Caco-2 (cell line): Measurements from ENCODE around the gene LRRC56. TPM values are rescaled to one million over a fixed set of nuclear protein-coding genes. Genes with fewer than 3 reads are reported as not detected.

Experiments
- BruUV-seq: library from RNA; stranded (reverse); fragments of 400-500 nt; replicated peaks from 2 replicates; lab custom pipeline; 2021; lab: Mats Ljungman, UMichigan
- CTCF ChIA-PET: fragments of 300-600 bp; sonication (Branson Sonifier 250); formaldehyde crosslinking; loops from one replicate; lab custom pipeline; 2022; ENCODE audit warnings: antibody characterized with exemption; lab: Charles Lee
- POLR2A ChIA-PET: fragments of 300-600 bp; sonication (Branson Sonifier 250); formaldehyde crosslinking; loops from one replicate; lab custom pipeline; 2022; ENCODE audit warnings: antibody characterized with exemption; lab: Charles Lee
- DNase-seq, 2 experiments: peaks; one replicate each; pipeline versions ENCODE4 v3.0.0 to v3.0.0-alpha.2; 2020 to 2022
- H3K27me3 ChIP-seq: replicated peaks from 2 replicates; pipeline ENCODE4 v1.6.0; 2011; ENCODE audit warnings: low read length; ENCODE audit not compliant: control insufficient read depth, insufficient read depth
- H3K36me3 ChIP-seq: 2 replicates; pipeline ENCODE4 v1.5.1; 2011; ENCODE audit warnings: low read length; ENCODE audit not compliant: control insufficient read depth, insufficient read depth
- H3K4me1 ChIP-seq: fragments of 250-450 bp; sonication (Bioruptor Pico); 2 replicates; pipeline ENCODE4 v1.5.1; 2020; ENCODE audit warnings: mild to moderate bottlenecking
- H3K4me3 ChIP-seq: 2 replicates; pipeline ENCODE4 v1.5.1; 2011; ENCODE audit warnings: low read depth, mild to moderate bottlenecking, control low read depth, low read length
- H3K9me3 ChIP-seq: fragments of 250-450 bp; sonication (Bioruptor Pico); 2 replicates; pipeline ENCODE4 v1.5.1; 2020; ENCODE audit warnings: mild to moderate bottlenecking, moderate library complexity
- H3K27ac Mint-ChIP-seq: one replicate; pipeline ENCODE4 v1.8.0; 2022; ENCODE audit warnings: mixed read lengths; ENCODE audit not compliant: unreplicated experiment
- H3K27me3 Mint-ChIP-seq: one replicate; pipeline ENCODE4 v1.8.0; 2022; ENCODE audit warnings: mixed read lengths; ENCODE audit not compliant: insufficient read depth, unreplicated experiment
- H3K36me3 Mint-ChIP-seq: one replicate; pipeline ENCODE4 v1.8.0; 2022; ENCODE audit warnings: mild to moderate bottlenecking, mixed read lengths; ENCODE audit not compliant: insufficient read depth, unreplicated experiment
- H3K4me1 Mint-ChIP-seq: one replicate; pipeline ENCODE4 v1.8.0; 2022; ENCODE audit warnings: low read depth, mixed read lengths; ENCODE audit not compliant: unreplicated experiment
- H3K4me3 Mint-ChIP-seq: one replicate; pipeline ENCODE4 v1.8.0; 2022; ENCODE audit warnings: mild to moderate bottlenecking, moderate library complexity, mixed read lengths; ENCODE audit not compliant: unreplicated experiment
- H3K9me3 Mint-ChIP-seq: one replicate; pipeline ENCODE4 v1.8.0; 2022; ENCODE audit warnings: mixed read lengths; ENCODE audit not compliant: unreplicated experiment
- intact Hi-C: fragments of 100-400 bp; cut with micrococcal nuclease; formaldehyde crosslinking; loops from one replicate; pipeline ENCODE4 v1.10.0; 2022; ENCODE audit not compliant: unreplicated experiment
- total RNA-seq: library from RNA; stranded (reverse); gene quantifications from 2 replicates; pipeline ENCODE4 v1.2.3, GENCODE V29; 2022
- TF ChIP-seq, protein P1 (sequence below), 2 experiments: fragments of 200-600 bp in 1 of 2; IDR thresholded peaks; 1 replicate in 1 of 2; 2 replicates in 1 of 2; pipeline versions ENCODE4 v1.5.1 to v1.8.0; 2011 to 2022; ENCODE audit warnings: antibody characterized with exemption in 1 of 2, control low read depth in 1 of 2, inconsistent platforms in 1 of 2, low read depth in 1 of 2, low read length in 1 of 2, mild to moderate bottlenecking in 1 of 2, moderate library complexity in 1 of 2; ENCODE audit not compliant: insufficient read depth in 1 of 2, severe bottlenecking in 1 of 2, unreplicated experiment in 1 of 2

Gene LRRC56
- total RNA-seq, 1 experiment from 2014 or later: 4.4 TPM

GRCh38 chr11:581752-582151 lies 44.4 kb downstream of the LRRC56 start:
- Histone ChIP-seq H3K4me1 (peaks cover 35% of the 10 kb centered on the region), H3K36me3 (peaks cover 1% of the 10 kb centered on the region; the same call in 1 of the 2 replicates), H3K4me3 (no peak overlapping the region), H3K27me3 (no peaks in the 10 kb centered on the region), H3K9me3 (no peaks in the 10 kb centered on the region)
- DNase-seq: no peak
- TF ChIP-seq, protein P1, sequence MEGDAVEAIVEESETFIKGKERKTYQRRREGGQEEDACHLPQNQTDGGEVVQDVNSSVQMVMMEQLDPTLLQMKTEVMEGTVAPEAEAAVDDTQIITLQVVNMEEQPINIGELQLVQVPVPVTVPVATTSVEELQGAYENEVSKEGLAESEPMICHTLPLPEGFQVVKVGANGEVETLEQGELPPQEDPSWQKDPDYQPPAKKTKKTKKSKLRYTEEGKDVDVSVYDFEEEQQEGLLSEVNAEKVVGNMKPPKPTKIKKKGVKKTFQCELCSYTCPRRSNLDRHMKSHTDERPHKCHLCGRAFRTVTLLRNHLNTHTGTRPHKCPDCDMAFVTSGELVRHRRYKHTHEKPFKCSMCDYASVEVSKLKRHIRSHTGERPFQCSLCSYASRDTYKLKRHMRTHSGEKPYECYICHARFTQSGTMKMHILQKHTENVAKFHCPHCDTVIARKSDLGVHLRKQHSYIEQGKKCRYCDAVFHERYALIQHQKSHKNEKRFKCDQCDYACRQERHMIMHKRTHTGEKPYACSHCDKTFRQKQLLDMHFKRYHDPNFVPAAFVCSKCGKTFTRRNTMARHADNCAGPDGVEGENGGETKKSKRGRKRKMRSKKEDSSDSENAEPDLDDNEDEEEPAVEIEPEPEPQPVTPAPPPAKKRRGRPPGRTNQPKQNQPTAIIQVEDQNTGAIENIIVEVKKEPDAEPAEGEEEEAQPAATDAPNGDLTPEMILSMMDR (IDR thresholded peaks at IDR 0.05; ENCODE audit: insufficient read depth in 1 of 2, low read depth in 1 of 2, low read length in 1 of 2, severe bottlenecking in 1 of 2, unreplicated experiment in 1 of 2): no peak
- ChIA-PET CTCF (no interaction called here), POLR2A (no interaction called here)
- peaks cover 8% of the 10 kb centered on the region for H3K4me1 Mint-ChIP-seq
- intact Hi-C loops: no loop called here
- no peaks in the 10 kb centered on the region for H3K27me3 Mint-ChIP-seq
- peaks cover 57% of the 10 kb centered on the region for H3K36me3 Mint-ChIP-seq
- H3K9me3 Mint-ChIP-seq: no peaks in the 10 kb centered on the region
- H3K27ac Mint-ChIP-seq: no peak overlapping the region
- BruUV-seq: no TSS peak
- H3K4me3 Mint-ChIP-seq: no peak overlapping the region

DNA sequence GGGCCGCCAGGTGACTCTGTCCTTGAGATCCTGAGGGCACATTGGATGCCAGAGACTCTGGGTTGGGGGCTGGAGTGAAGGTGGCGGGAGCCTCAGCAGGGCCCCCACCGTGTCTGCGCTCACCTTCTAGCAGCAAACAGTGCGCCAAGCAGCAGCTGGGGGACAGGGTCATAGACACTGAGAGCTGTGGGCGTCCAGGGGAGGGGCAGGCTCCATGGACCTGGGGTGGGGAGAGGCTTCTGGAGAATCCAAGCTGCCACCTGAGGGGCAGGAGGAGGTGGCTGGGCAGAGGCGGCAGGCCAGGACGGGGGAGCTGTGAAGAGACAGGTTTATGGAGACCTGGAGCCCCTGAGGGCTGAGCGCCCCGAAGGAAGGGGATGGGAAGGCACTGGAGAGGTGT lies 47.0 kb downstream of the LRRC56 start:
- DNase-seq: no peak
- no peak overlapping the region for H3K4me3 ChIP-seq
- Mint-ChIP-seq H3K36me3 (peaks cover 79% of the 10 kb centered on the region), H3K9me3 (no peaks in the 10 kb centered on the region), H3K4me3 (no peak overlapping the region), H3K27me3 (no peaks in the 10 kb centered on the region), H3K4me1 (peaks cover 26% of the 10 kb centered on the region), H3K27ac (no peak overlapping the region)
- ChIA-PET POLR2A (no interaction called here), CTCF (no interaction called here)
- intact Hi-C loops: no loop called here
- no peaks in the 10 kb centered on the region for H3K9me3 ChIP-seq
- TF ChIP-seq, protein P1 (IDR thresholded peaks at IDR 0.05; ENCODE audit: insufficient read depth in 1 of 2, low read depth in 1 of 2, low read length in 1 of 2, severe bottlenecking in 1 of 2, unreplicated experiment in 1 of 2): no peak
- H3K4me1 ChIP-seq: peaks cover 36% of the 10 kb centered on the region
- no peaks in the 10 kb centered on the region for H3K27me3 ChIP-seq
- H3K36me3 ChIP-seq: peaks cover 1% of the 10 kb centered on the region
- BruUV-seq: no TSS peak

GRCh38 chr11:586376-587316 lies 49.3 kb downstream of the LRRC56 start:
- intact Hi-C loops: no loop called here
- Histone ChIP-seq H3K36me3 (peaks cover 5% of the 10 kb centered on the region), H3K9me3 (no peaks in the 10 kb centered on the region), H3K4me3 (no peak overlapping the region), H3K27me3 (no peaks in the 10 kb centered on the region), H3K4me1 (peaks cover 25% of the 10 kb centered on the region)
- peaks cover 29% of the 10 kb centered on the region for H3K4me1 Mint-ChIP-seq
- no peak overlapping the region for H3K4me3 Mint-ChIP-seq
- no peak for DNase-seq
- ChIA-PET CTCF (no interaction called here), POLR2A (interaction anchor here (0.6 to 0.7 kb wide), 2 partner anchors 9 to 232 kb away, joined by 4 to 8 read pairs; partner anchors contain the start of gene PNPLA2)
- H3K9me3 Mint-ChIP-seq: no peaks in the 10 kb centered on the region
- TF ChIP-seq, protein P1 (IDR thresholded peaks at IDR 0.05; ENCODE audit: insufficient read depth in 1 of 2, low read depth in 1 of 2, low read length in 1 of 2, severe bottlenecking in 1 of 2, unreplicated experiment in 1 of 2): no peak
- H3K27me3 Mint-ChIP-seq: no peaks in the 10 kb centered on the region
- BruUV-seq: no TSS peak
- H3K36me3 Mint-ChIP-seq: peaks cover 88% of the 10 kb centered on the region
- peak overlapping the region; percentile 82 for H3K27ac Mint-ChIP-seq
